ENCODE measurements around the gene DAB2.

Gene DAB2

GRCh38 chr5:39440192-39440957 lies 15.6 kb upstream of the DAB2 start:
- Mint-ChIP-seq H3K9me3 (no peaks in the 10 kb centered on the region), H3K27me3 (ENCODE audit: low read depth) (no peaks in the 10 kb centered on the region), H3K27ac (no peak overlapping the region), H3K4me3 (no peak overlapping the region), H3K36me3 (ENCODE audit: low read depth) (no peaks in the 10 kb centered on the region), H3K4me1 (ENCODE audit: low read depth) (no peaks in the 10 kb centered on the region)
- no peak for DNase-seq (ENCODE audit: low spot score)

- no peak for DNase-seq (ENCODE audit: low spot score)
- H3K27ac Mint-ChIP-seq = no peak overlapping the region
- no peaks in the 10 kb centered on the region for H3K4me1 Mint-ChIP-seq (ENCODE audit: low read depth)
- no peaks in the 10 kb centered on the region for H3K9me3 Mint-ChIP-seq
- no peak overlapping the region for H3K4me3 Mint-ChIP-seq
- no peaks in the 10 kb centered on the region for H3K27me3 Mint-ChIP-seq (ENCODE audit: low read depth)
- no peaks in the 10 kb centered on the region for H3K36me3 Mint-ChIP-seq (ENCODE audit: low read depth)
Observed at GRCh38 chr5:39439582-39440162, 14.9 kb upstream of the DAB2 start.

GRCh38 chr5:39437467-39437866 lies 12.7 kb upstream of the DAB2 start:
- Mint-ChIP-seq H3K4me1 (ENCODE audit: low read depth) (no peaks in the 10 kb centered on the region), H3K27me3 (ENCODE audit: low read depth) (no peaks in the 10 kb centered on the region), H3K27ac (no peak overlapping the region), H3K36me3 (ENCODE audit: low read depth) (no peaks in the 10 kb centered on the region), H3K4me3 (no peak overlapping the region), H3K9me3 (no peaks in the 10 kb centered on the region)
- DNase-seq (ENCODE audit: low spot score) = no peak

DNA sequence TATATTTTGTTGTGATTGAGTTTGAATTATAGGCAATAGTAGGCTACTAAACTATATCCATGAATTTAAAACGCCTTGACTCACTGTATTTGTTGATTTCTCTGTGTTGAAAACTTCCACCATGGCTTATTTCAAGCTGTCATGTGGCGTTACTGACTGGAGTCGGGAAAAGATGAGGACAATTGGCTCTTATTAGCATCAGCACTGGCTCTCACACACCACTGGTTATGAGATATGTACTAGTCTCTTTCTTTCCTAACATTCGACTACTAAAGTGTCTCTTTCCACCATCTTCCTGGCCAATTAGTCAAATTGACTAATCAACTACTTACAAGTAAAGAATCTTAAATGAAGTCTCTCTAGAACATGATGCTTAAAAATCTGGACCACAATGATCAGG lies 9.1 kb upstream of the DAB2 start:
- H3K27ac Mint-ChIP-seq = no peak overlapping the region
- no peaks in the 10 kb centered on the region for H3K9me3 Mint-ChIP-seq
- H3K4me3 Mint-ChIP-seq = no peak overlapping the region
- peaks cover 5% of the 10 kb centered on the region for H3K27me3 Mint-ChIP-seq (ENCODE audit: low read depth)
- no peaks in the 10 kb centered on the region for H3K4me1 Mint-ChIP-seq (ENCODE audit: low read depth)
- H3K36me3 Mint-ChIP-seq (ENCODE audit: low read depth) = no peaks in the 10 kb centered on the region
- no peak for DNase-seq (ENCODE audit: low spot score)

DNA sequence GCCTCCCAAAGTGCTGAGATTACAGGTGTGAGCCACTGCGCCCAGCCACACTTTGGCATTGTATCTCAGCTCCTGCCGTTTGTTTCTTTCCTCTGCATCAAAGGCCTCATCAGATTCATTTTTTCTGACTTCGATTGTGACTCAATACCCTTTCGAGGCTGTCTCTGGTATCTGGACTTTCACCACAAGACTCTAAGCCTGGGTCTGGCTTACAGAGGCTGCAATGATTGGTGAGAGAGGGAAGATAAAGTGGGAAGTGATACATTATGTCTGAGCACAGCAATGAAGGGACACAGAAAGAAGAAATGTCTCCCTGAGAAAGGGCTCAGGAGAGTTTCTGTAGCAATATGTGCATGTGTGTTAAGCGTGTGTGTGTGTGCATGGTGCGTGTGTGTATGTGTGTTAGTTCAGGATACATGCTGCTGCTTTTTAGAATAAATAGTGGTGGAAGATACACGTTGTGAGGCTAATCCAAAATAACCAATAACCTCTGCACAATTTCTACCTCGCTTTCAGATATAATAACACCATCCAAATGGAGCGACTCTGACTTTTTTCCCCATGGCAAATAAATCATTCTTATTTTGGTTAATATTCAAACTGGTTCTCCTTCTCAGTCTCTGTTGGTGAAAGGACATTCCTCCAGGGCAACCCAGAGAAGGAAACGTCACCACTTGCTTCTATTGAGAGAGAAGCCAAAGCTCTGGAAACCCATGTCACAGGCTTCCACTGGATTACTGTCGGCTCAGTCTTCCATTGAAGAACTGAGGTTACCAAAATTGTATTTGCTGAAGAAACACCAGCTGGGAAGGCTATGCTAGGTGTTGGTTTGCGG lies 8.1 kb upstream of the DAB2 start:
- Mint-ChIP-seq H3K27me3 (ENCODE audit: low read depth) (peaks cover 9% of the 10 kb centered on the region), H3K4me1 (ENCODE audit: low read depth) (no peaks in the 10 kb centered on the region), H3K4me3 (no peak overlapping the region), H3K27ac (no peak overlapping the region), H3K36me3 (ENCODE audit: low read depth) (no peaks in the 10 kb centered on the region), H3K9me3 (no peaks in the 10 kb centered on the region)
- DNase-seq (ENCODE audit: low spot score) = no peak

- no peak overlapping the region for H3K4me3 Mint-ChIP-seq
- H3K36me3 Mint-ChIP-seq (ENCODE audit: low read depth) = no peaks in the 10 kb centered on the region
- H3K27me3 Mint-ChIP-seq (ENCODE audit: low read depth) = peaks cover 33% of the 10 kb centered on the region
- H3K9me3 Mint-ChIP-seq = no peaks in the 10 kb centered on the region
- no peak for DNase-seq (ENCODE audit: low spot score)
- H3K27ac Mint-ChIP-seq = no peak overlapping the region
- H3K4me1 Mint-ChIP-seq (ENCODE audit: low read depth) = no peaks in the 10 kb centered on the region
Observed at GRCh38 chr5:39430461-39430860, 5.7 kb upstream of the DAB2 start.

DNA sequence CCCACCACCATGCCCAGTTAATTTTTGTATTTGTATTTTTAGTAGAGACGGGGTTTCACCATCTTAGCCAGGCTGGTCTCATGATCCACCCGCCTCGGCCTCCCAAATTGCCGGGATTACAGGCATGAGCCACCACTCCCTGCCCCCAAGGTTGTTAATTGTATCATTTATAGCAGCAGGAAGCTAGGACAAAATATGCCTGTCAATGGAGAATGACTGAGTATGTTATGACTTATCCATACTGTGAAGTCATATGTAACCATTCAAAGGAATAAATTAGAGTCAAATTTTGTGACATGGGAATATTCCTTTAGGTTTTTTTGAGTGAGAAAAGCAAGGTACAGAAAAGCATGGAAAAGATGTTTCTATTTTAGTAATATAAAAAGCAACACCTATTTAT lies 3.9 kb upstream of the DAB2 start:
- no peak overlapping the region for H3K27ac Mint-ChIP-seq
- peaks cover 4% of the 10 kb centered on the region for H3K4me1 Mint-ChIP-seq (ENCODE audit: low read depth)
- no peaks in the 10 kb centered on the region for H3K9me3 Mint-ChIP-seq
- H3K27me3 Mint-ChIP-seq (ENCODE audit: low read depth) = peaks cover 50% of the 10 kb centered on the region
- no peak overlapping the region for H3K4me3 Mint-ChIP-seq
- no peak for DNase-seq (ENCODE audit: low spot score)
- no peaks in the 10 kb centered on the region for H3K36me3 Mint-ChIP-seq (ENCODE audit: low read depth)

DNA sequence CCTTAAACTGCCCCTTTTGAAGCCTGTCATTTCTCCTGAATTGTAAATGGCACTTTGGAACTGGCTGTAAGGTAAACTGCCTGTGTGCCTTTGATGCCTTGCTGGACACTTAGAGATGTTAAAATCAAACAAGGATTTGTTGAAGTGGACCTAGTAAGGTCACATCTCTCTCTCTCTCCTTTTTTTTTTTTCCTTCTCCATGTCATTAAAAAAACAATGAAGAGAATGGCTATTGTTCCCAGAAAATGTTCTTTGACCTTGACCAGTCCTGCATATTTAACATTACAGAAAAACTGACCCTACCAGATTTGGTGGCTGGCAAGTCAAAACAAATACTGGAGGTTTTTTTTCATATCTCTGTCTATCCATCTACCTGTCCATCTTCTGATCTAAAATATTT lies 2.9 kb upstream of the DAB2 start:
- no peak overlapping the region for H3K4me3 Mint-ChIP-seq
- H3K4me1 Mint-ChIP-seq (ENCODE audit: low read depth) = peaks cover 4% of the 10 kb centered on the region
- H3K9me3 Mint-ChIP-seq = no peaks in the 10 kb centered on the region
- no peaks in the 10 kb centered on the region for H3K36me3 Mint-ChIP-seq (ENCODE audit: low read depth)
- no peak for DNase-seq (ENCODE audit: low spot score)
- H3K27me3 Mint-ChIP-seq (ENCODE audit: low read depth) = peaks cover 59% of the 10 kb centered on the region
- no peak overlapping the region for H3K27ac Mint-ChIP-seq

GRCh38 chr5:39427229-39427628 lies 2.4 kb upstream of the DAB2 start:
- H3K27ac Mint-ChIP-seq = no peak overlapping the region
- H3K9me3 Mint-ChIP-seq = no peaks in the 10 kb centered on the region
- peaks cover 62% of the 10 kb centered on the region for H3K27me3 Mint-ChIP-seq (ENCODE audit: low read depth)
- no peak for DNase-seq (ENCODE audit: low spot score)
- H3K36me3 Mint-ChIP-seq (ENCODE audit: low read depth) = no peaks in the 10 kb centered on the region
- H3K4me3 Mint-ChIP-seq = no peak overlapping the region
- peaks cover 4% of the 10 kb centered on the region for H3K4me1 Mint-ChIP-seq (ENCODE audit: low read depth)

DNA sequence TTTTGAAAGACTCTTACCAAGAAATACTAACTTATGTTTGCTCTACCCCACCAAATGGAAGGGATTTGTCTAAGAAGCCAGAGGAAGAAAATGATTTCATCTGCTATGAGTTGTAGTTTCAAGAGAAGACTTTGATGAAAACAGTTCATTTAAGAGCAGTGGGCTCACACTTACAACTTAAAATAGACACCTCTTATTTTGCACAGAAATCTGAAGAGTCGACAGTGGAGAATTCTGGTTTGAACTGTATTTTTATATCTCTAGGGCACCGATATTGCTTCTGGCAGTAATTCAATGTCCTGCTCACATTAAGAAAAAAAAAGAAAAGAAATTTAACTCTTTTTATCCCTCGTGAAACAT lies 1.9 kb upstream of the DAB2 start:
- H3K27me3 Mint-ChIP-seq (ENCODE audit: low read depth) = peaks cover 63% of the 10 kb centered on the region
- H3K9me3 Mint-ChIP-seq = no peaks in the 10 kb centered on the region
- H3K4me3 Mint-ChIP-seq = no peak overlapping the region
- peaks cover 4% of the 10 kb centered on the region for H3K4me1 Mint-ChIP-seq (ENCODE audit: low read depth)
- DNase-seq (ENCODE audit: low spot score) = no peak
- H3K36me3 Mint-ChIP-seq (ENCODE audit: low read depth) = no peaks in the 10 kb centered on the region
- H3K27ac Mint-ChIP-seq = no peak overlapping the region

GRCh38 chr5:39426051-39426745 lies 1.4 kb upstream of the DAB2 start:
- H3K4me3 Mint-ChIP-seq = no peak overlapping the region
- peaks cover 4% of the 10 kb centered on the region for H3K4me1 Mint-ChIP-seq (ENCODE audit: low read depth)
- no peaks in the 10 kb centered on the region for H3K36me3 Mint-ChIP-seq (ENCODE audit: low read depth)
- no peaks in the 10 kb centered on the region for H3K9me3 Mint-ChIP-seq
- peaks cover 62% of the 10 kb centered on the region for H3K27me3 Mint-ChIP-seq (ENCODE audit: low read depth)
- no peak overlapping the region for H3K27ac Mint-ChIP-seq
- DNase-seq (ENCODE audit: low spot score) = no peak

DNA sequence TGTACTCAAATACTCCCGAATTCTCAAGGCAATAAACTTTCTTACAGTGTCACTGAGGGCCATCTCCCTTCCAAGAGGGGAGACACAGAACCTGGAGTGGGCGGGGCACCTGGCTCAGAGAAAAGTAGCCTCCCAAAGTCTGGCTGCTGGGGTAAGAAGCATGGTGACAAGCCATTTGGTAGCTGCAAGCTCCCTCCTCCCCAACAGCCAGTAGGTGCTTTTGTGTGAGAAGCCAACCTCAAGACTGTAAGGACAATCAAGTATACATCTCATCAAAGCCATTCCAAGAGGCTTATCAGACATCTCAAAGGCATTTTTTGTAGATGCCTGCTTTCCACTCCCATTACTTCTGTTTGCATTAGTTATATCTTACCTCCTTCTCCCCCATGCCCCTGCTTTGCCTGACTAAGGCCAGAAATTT lies 1.4 kb downstream of the DAB2 start:
- Mint-ChIP-seq H3K4me3 (no peak overlapping the region), H3K9me3 (no peaks in the 10 kb centered on the region), H3K36me3 (ENCODE audit: low read depth) (no peaks in the 10 kb centered on the region), H3K27me3 (ENCODE audit: low read depth) (peaks cover 65% of the 10 kb centered on the region), H3K27ac (no peak overlapping the region), H3K4me1 (ENCODE audit: low read depth) (peaks cover 4% of the 10 kb centered on the region)
- DNase-seq (ENCODE audit: low spot score) = no peak

DNA sequence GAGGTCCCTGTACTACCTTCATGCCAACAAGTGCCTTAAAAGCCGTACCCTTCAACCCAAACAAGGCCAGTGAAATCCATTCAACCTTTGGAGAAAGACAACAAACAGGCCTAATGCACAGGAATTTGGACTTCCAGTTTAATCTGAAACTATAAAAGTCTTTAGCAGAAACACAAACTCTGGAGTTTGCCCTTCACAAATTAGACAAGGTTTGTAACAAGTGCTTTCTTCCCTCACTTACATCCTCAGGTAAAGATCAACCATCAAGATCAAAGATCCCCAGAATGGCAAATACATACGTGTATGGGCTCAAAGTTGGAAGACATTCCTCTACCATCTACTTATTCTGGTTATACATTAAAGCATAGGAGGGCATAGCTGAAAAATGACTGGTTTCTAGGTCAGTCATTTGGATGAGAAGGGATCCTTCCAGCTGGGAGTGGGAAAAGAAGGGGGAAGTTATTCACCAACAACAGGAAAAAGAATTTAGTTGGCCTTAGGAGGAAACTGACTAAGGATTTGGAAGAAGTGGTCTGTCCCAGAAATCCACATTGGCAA lies 2.0 kb downstream of the DAB2 start:
- no peak overlapping the region for H3K27ac Mint-ChIP-seq
- peaks cover 64% of the 10 kb centered on the region for H3K27me3 Mint-ChIP-seq (ENCODE audit: low read depth)
- DNase-seq (ENCODE audit: low spot score) = no peak
- H3K4me1 Mint-ChIP-seq (ENCODE audit: low read depth) = peaks cover 4% of the 10 kb centered on the region
- no peak overlapping the region for H3K4me3 Mint-ChIP-seq
- no peaks in the 10 kb centered on the region for H3K36me3 Mint-ChIP-seq (ENCODE audit: low read depth)
- no peaks in the 10 kb centered on the region for H3K9me3 Mint-ChIP-seq

Data from T-helper 2 cell treated with Interferon-gamma antibody and Interleukin-4, amounts not matched to agents 5 μg/mL and 100 μg/mL, for 36 hours (primary cell).